CD8-positive, alpha-beta memory T cell (primary cell): ENCODE measurements around the gene PLCD1. TPM values are rescaled to one million over a fixed set of nuclear protein-coding genes. Genes with fewer than 3 reads are reported as not detected.

Experiments used
- CTCF ChIA-PET: fragments of 350-600 bp; sonication (Branson Sonifier 250); formaldehyde crosslinking; loops from one replicate; lab custom pipeline; 2021; ENCODE audit warnings: antibody characterized with exemption; lab: Charles Lee
- POLR2A ChIA-PET: fragments of 350-600 bp; sonication (Branson Sonifier 250); formaldehyde crosslinking; loops from one replicate; lab custom pipeline; 2021; ENCODE audit warnings: antibody characterized with exemption; lab: Charles Lee
- DNase-seq, 5 donors: peaks; one replicate each; pipeline versions ENCODE4 v3.0.0 to v3.0.0-alpha.2; 2020 to 2022; ENCODE audit warnings: mixed read lengths in 1 of 5
- H3K27ac ChIP-seq: one replicate; pipeline ENCODE4 v1.7.0; 2013; ENCODE audit warnings: low read depth, mild to moderate bottlenecking, low read length, moderate library complexity
- H3K27me3 ChIP-seq: 2 replicates; pipeline ENCODE4 v1.7.0; 2013; ENCODE audit warnings: low read length, mild to moderate bottlenecking; ENCODE audit not compliant: insufficient read depth, poor library complexity, severe bottlenecking
- H3K36me3 ChIP-seq: 2 replicates; pipeline ENCODE4 v1.7.0; 2013; ENCODE audit warnings: mild to moderate bottlenecking, low read length, moderate library complexity; ENCODE audit not compliant: insufficient read depth
- H3K4me1 ChIP-seq: 2 replicates; pipeline ENCODE4 v1.7.0; 2013; ENCODE audit warnings: mild to moderate bottlenecking, low read length, moderate library complexity; ENCODE audit not compliant: insufficient read depth
- H3K4me3 ChIP-seq: 2 replicates; pipeline ENCODE4 v1.7.0; 2013; ENCODE audit warnings: mild to moderate bottlenecking, low read length
- H3K9me3 ChIP-seq: 2 replicates; pipeline ENCODE4 v1.7.0; 2013; ENCODE audit warnings: mild to moderate bottlenecking, low read length
- H3K27ac Mint-ChIP-seq, 8 donors: one replicate each; pipeline ENCODE4 v1.8.0; 2020 to 2021; ENCODE audit warnings: mixed read lengths in 8 of 8, mild to moderate bottlenecking in 6 of 8, inconsistent platforms in 3 of 8, moderate library complexity in 3 of 8
- H3K27me3 Mint-ChIP-seq, 2 donors: one replicate each; pipeline ENCODE4 v1.8.0; 2020 to 2021; ENCODE audit warnings: mixed read lengths in 2 of 2, mild to moderate bottlenecking in 1 of 2, moderate library complexity in 1 of 2
- H3K36me3 Mint-ChIP-seq, 3 donors: one replicate each; pipeline ENCODE4 v1.8.0; 2020 to 2021; ENCODE audit warnings: mixed read lengths in 3 of 3, inconsistent platforms in 1 of 3, mild to moderate bottlenecking in 1 of 3
- H3K4me1 Mint-ChIP-seq, 3 donors: one replicate each; pipeline ENCODE4 v1.8.0; 2020 to 2021; ENCODE audit warnings: mixed read lengths in 3 of 3, inconsistent platforms in 1 of 3, mild to moderate bottlenecking in 1 of 3
- H3K4me3 Mint-ChIP-seq, 7 donors: one replicate each; pipeline ENCODE4 v1.8.0; 2020 to 2021; ENCODE audit warnings: mixed read lengths in 7 of 7, mild to moderate bottlenecking in 6 of 7, moderate library complexity in 4 of 7, inconsistent platforms in 2 of 7
- H3K9me3 Mint-ChIP-seq, 5 donors: one replicate each; pipeline ENCODE4 v1.8.0; 2020 to 2022; ENCODE audit warnings: mixed read lengths in 5 of 5, mild to moderate bottlenecking in 3 of 5, moderate library complexity in 2 of 5, inconsistent platforms in 1 of 5
- polyA plus RNA-seq: library from polyadenylated mRNA; unstranded; fragments of 300-500 nt; fragmentation: Illumina TruSeq; gene quantifications from one replicate; pipeline ENCODE4 v1.2.3, GENCODE V29; 2021
- total RNA-seq, 2 experiments: library from RNA; stranded (reverse); gene quantifications; one replicate each; pipeline ENCODE4 v1.2.3, GENCODE V29; 2021

The PLCD1 gene
- total and polyA plus RNA-seq, 3 experiments from 2014 or later = 12.8 to 36.4 (median 18.5) TPM

GRCh38 chr3:37971467-37971866 lies 58.0 kb downstream of the PLCD1 start:
- CTCF ChIA-PET = no interaction called here
- peaks cover 4 to 5% (median 4%) of the 10 kb centered on the region in 3 donors for H3K4me1 Mint-ChIP-seq
- H3K27ac ChIP-seq = no peak overlapping the region
- POLR2A ChIA-PET = no interaction called here
- H3K9me3 Mint-ChIP-seq = no peaks in the 10 kb centered on the region
- no peak for DNase-seq
- no peak overlapping the region for H3K4me3 Mint-ChIP-seq
- no peaks in the 10 kb centered on the region for H3K36me3 Mint-ChIP-seq
- no peaks in the 10 kb centered on the region for H3K4me1 ChIP-seq
- H3K27me3 ChIP-seq = no peaks in the 10 kb centered on the region
- peaks cover 0 to 5% of the 10 kb centered on the region in 2 donors for H3K27me3 Mint-ChIP-seq
- no peak overlapping the region for H3K27ac Mint-ChIP-seq
- no peaks in the 10 kb centered on the region for H3K36me3 ChIP-seq
- no peak overlapping the region for H3K4me3 ChIP-seq
- no peaks in the 10 kb centered on the region for H3K9me3 ChIP-seq

- H3K4me1 Mint-ChIP-seq = peaks cover 4 to 5% (median 4%) of the 10 kb centered on the region in 3 donors
- no peaks in the 10 kb centered on the region for H3K36me3 Mint-ChIP-seq
- no peak overlapping the region for H3K4me3 ChIP-seq
- H3K27ac ChIP-seq = no peak overlapping the region
- no peaks in the 10 kb centered on the region for H3K27me3 ChIP-seq
- ChIA-PET CTCF (interaction anchor here (1.6 kb wide), 1 partner anchor 115 kb away, joined by 7 read pairs; no protein-coding TSS in a partner anchor), POLR2A (no interaction called here)
- H3K36me3 ChIP-seq = no peaks in the 10 kb centered on the region
- no peak overlapping the region for H3K4me3 Mint-ChIP-seq
- H3K4me1 ChIP-seq = no peaks in the 10 kb centered on the region
- H3K9me3 Mint-ChIP-seq = no peaks in the 10 kb centered on the region
- DNase-seq = no peak
- no peaks in the 10 kb centered on the region for H3K9me3 ChIP-seq
- H3K27ac Mint-ChIP-seq = peak overlapping the region in 1 of 8 donors; percentile 35
- H3K27me3 Mint-ChIP-seq = peaks cover 0 to 5% of the 10 kb centered on the region in 2 donors
Observed at GRCh38 chr3:37970802-37971201, 58.6 kb downstream of the PLCD1 start.

- no peaks in the 10 kb centered on the region for H3K9me3 Mint-ChIP-seq
- no peaks in the 10 kb centered on the region for H3K4me1 ChIP-seq
- no peaks in the 10 kb centered on the region for H3K36me3 ChIP-seq
- no peak for DNase-seq
- no peaks in the 10 kb centered on the region for H3K9me3 ChIP-seq
- POLR2A ChIA-PET = no interaction called here
- H3K4me3 ChIP-seq = no peak overlapping the region
- H3K27me3 ChIP-seq = no peaks in the 10 kb centered on the region
- peaks cover 0 to 5% of the 10 kb centered on the region in 2 donors for H3K27me3 Mint-ChIP-seq
- H3K4me3 Mint-ChIP-seq = no peak overlapping the region
- H3K27ac ChIP-seq = no peak overlapping the region
- peaks cover under 1 to 2% (median under 1%) of the 10 kb centered on the region in 3 donors for H3K4me1 Mint-ChIP-seq
- no peaks in the 10 kb centered on the region for H3K36me3 Mint-ChIP-seq
- peak overlapping the region in 3 of 8 donors; percentile 26 to 51 (median 33) for H3K27ac Mint-ChIP-seq
- CTCF ChIA-PET = interaction anchor here (1.6 kb wide), 1 partner anchor 114 kb away, joined by 7 read pairs; no protein-coding TSS in a partner anchor
Observed at GRCh38 chr3:37969596-37970100, 59.8 kb downstream of the PLCD1 start.

GRCh38 chr3:37968813-37969595 lies 60.4 kb downstream of the PLCD1 start:
- Mint-ChIP-seq H3K4me3 (no peak overlapping the region), H3K27me3 (peaks cover 0 to 5% of the 10 kb centered on the region in 2 donors), H3K9me3 (no peaks in the 10 kb centered on the region), H3K4me1 (no peaks in the 10 kb centered on the region), H3K27ac (peak overlapping the region in 2 of 8 donors; percentile 73 to 77), H3K36me3 (no peaks in the 10 kb centered on the region)
- Histone ChIP-seq H3K27me3 (no peaks in the 10 kb centered on the region), H3K36me3 (no peaks in the 10 kb centered on the region), H3K4me1 (no peaks in the 10 kb centered on the region), H3K9me3 (no peaks in the 10 kb centered on the region), H3K4me3 (no peak overlapping the region), H3K27ac (no peak overlapping the region)
- ChIA-PET CTCF (interaction anchor here (1.6 to 3.7 kb wide), 3 partner anchors 113 to 117 kb away, joined by 5 to 30 read pairs (median 7); no protein-coding TSS in a partner anchor), POLR2A (no interaction called here)
- DNase-seq = no peak

GRCh38 chr3:37968199-37968598 lies 61.2 kb downstream of the PLCD1 start:
- no peak for DNase-seq
- Mint-ChIP-seq H3K4me1 (no peaks in the 10 kb centered on the region), H3K27ac (no peak overlapping the region), H3K9me3 (no peaks in the 10 kb centered on the region), H3K27me3 (peaks cover 0 to 5% of the 10 kb centered on the region in 2 donors), H3K4me3 (peak overlapping the region in 1 of 7 donors; percentile 45), H3K36me3 (no peaks in the 10 kb centered on the region)
- Histone ChIP-seq H3K27ac (no peak overlapping the region), H3K27me3 (no peaks in the 10 kb centered on the region), H3K36me3 (no peaks in the 10 kb centered on the region), H3K4me3 (no peak overlapping the region), H3K4me1 (no peaks in the 10 kb centered on the region), H3K9me3 (no peaks in the 10 kb centered on the region)
- CTCF ChIA-PET = interaction anchor here (1.2 to 3.7 kb wide), 5 partner anchors 10 to 116 kb away, joined by 3 to 30 read pairs (median 5); no protein-coding TSS in a partner anchor
- POLR2A ChIA-PET = no interaction called here

GRCh38 chr3:37967260-37967881 lies 62.1 kb downstream of the PLCD1 start:
- no peak overlapping the region for H3K27ac ChIP-seq
- Mint-ChIP-seq H3K4me1 (no peaks in the 10 kb centered on the region), H3K4me3 (no peak overlapping the region), H3K9me3 (no peaks in the 10 kb centered on the region), H3K27ac (no peak overlapping the region), H3K36me3 (no peaks in the 10 kb centered on the region), H3K27me3 (peaks cover 0 to 5% of the 10 kb centered on the region in 2 donors)
- no peaks in the 10 kb centered on the region for H3K36me3 ChIP-seq
- H3K9me3 ChIP-seq = no peaks in the 10 kb centered on the region
- no peaks in the 10 kb centered on the region for H3K4me1 ChIP-seq
- peak; percentile 12 to 58 (median 32) for DNase-seq
- no peaks in the 10 kb centered on the region for H3K27me3 ChIP-seq
- ChIA-PET POLR2A (no interaction called here), CTCF (interaction anchor here (0.6 to 3.7 kb wide), 9 partner anchors 9 to 513 kb away, joined by 3 to 30 read pairs (median 3); no protein-coding TSS in a partner anchor)
- no peak overlapping the region for H3K4me3 ChIP-seq

GRCh38 chr3:37964716-37965115 lies 64.7 kb downstream of the PLCD1 start:
- no peak for DNase-seq
- no peaks in the 10 kb centered on the region for H3K36me3 ChIP-seq
- no peaks in the 10 kb centered on the region for H3K9me3 ChIP-seq
- no peaks in the 10 kb centered on the region for H3K27me3 ChIP-seq
- Mint-ChIP-seq H3K36me3 (no peaks in the 10 kb centered on the region), H3K27me3 (peaks cover 0 to 5% of the 10 kb centered on the region in 2 donors), H3K4me3 (no peak overlapping the region), H3K27ac (no peak overlapping the region), H3K9me3 (no peaks in the 10 kb centered on the region), H3K4me1 (no peaks in the 10 kb centered on the region)
- no peak overlapping the region for H3K4me3 ChIP-seq
- H3K27ac ChIP-seq = no peak overlapping the region
- ChIA-PET CTCF (interaction anchor here (3.6 kb wide), 1 partner anchor 9 kb away, joined by 17 read pairs; no protein-coding TSS in a partner anchor), POLR2A (no interaction called here)
- no peaks in the 10 kb centered on the region for H3K4me1 ChIP-seq
